HFFc6 (cell line): Measurements from ENCODE around the gene NPTX1. TPM values are rescaled to one million over a fixed set of nuclear protein-coding genes. Genes with fewer than 3 reads are reported as not detected.

Experiments used
- DNase-seq: peaks from one replicate; pipeline ENCODE4 v3.0.0-alpha.2; 2018
- H3K27ac Mint-ChIP-seq: 2 replicates; pipeline ENCODE4 v1.8.0; 2020; ENCODE audit warnings: mild to moderate bottlenecking, mixed read lengths
- H3K27me3 Mint-ChIP-seq: 2 replicates; pipeline ENCODE4 v1.8.0; 2021; ENCODE audit warnings: mild to moderate bottlenecking, moderate library complexity, mixed read lengths; ENCODE audit not compliant: insufficient read depth
- H3K36me3 Mint-ChIP-seq: 2 replicates; pipeline ENCODE4 v1.8.0; 2021; ENCODE audit warnings: low read depth, mixed read lengths
- H3K4me1 Mint-ChIP-seq: 2 replicates; pipeline ENCODE4 v1.8.0; 2020; ENCODE audit warnings: low read depth, mixed read lengths
- H3K4me3 Mint-ChIP-seq: 2 replicates; pipeline ENCODE4 v1.8.0; 2020; ENCODE audit warnings: mild to moderate bottlenecking, moderate library complexity, mixed read lengths
- H3K9me3 Mint-ChIP-seq: 2 replicates; pipeline ENCODE4 v1.8.0; 2020; ENCODE audit warnings: mild to moderate bottlenecking, mixed read lengths
- total RNA-seq, 6 experiments: library from RNA; stranded (reverse); fragmentation: NEBNext Ultra II Directional; extraction: Animal tissue kit (Norgen Biotek cat#: 25700); gene quantifications; 2 replicates in 1 of 6; 3 replicates in 5 of 6; pipeline ENCODE4 v1.2.3, GENCODE V29; 2021
- TF ChIP-seq, protein P1 (sequence below): fragments of 200-600 bp; sonication (generic); IDR thresholded peaks from 2 replicates; pipeline ENCODE4 v1.5.0; 2021; ENCODE audit warnings: antibody characterized with exemption, mild to moderate bottlenecking

Gene NPTX1
- total RNA-seq, 6 experiments from 2014 or later = 0.26 to 2.9 (median 2.6) TPM

GRCh38 chr17:80443498-80443897 is 32.9 kb downstream of the NPTX1 start:
- H3K4me1 Mint-ChIP-seq = no peaks in the 10 kb centered on the region
- no peaks in the 10 kb centered on the region for H3K9me3 Mint-ChIP-seq
- TF ChIP-seq, protein P1, sequence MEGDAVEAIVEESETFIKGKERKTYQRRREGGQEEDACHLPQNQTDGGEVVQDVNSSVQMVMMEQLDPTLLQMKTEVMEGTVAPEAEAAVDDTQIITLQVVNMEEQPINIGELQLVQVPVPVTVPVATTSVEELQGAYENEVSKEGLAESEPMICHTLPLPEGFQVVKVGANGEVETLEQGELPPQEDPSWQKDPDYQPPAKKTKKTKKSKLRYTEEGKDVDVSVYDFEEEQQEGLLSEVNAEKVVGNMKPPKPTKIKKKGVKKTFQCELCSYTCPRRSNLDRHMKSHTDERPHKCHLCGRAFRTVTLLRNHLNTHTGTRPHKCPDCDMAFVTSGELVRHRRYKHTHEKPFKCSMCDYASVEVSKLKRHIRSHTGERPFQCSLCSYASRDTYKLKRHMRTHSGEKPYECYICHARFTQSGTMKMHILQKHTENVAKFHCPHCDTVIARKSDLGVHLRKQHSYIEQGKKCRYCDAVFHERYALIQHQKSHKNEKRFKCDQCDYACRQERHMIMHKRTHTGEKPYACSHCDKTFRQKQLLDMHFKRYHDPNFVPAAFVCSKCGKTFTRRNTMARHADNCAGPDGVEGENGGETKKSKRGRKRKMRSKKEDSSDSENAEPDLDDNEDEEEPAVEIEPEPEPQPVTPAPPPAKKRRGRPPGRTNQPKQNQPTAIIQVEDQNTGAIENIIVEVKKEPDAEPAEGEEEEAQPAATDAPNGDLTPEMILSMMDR = no peak
- H3K4me3 Mint-ChIP-seq = no peak overlapping the region
- no peak for DNase-seq
- no peaks in the 10 kb centered on the region for H3K36me3 Mint-ChIP-seq
- H3K27ac Mint-ChIP-seq = no peak overlapping the region
- H3K27me3 Mint-ChIP-seq = peaks cover 18% of the 10 kb centered on the region

DNA sequence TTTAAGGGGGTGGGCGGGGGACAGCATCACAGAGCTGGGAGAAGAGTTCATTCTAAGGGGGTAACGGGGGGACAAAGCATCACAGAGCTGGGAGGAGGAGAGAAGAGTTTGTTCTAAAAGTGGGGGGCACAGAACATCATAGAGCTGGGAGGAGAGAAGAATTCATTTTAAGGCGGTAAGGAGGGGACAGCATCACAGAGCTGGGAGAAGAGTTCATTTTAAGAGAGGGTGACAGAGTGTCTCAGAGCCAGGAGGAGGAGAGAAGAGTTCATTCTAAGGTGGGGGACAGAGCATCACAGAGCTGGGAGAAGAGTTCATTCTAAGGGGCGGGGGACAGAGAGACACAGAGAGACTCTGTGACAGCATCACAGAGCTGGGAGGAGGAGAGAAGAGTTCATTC is 33.6 kb downstream of the NPTX1 start:
- no peak for DNase-seq
- Mint-ChIP-seq H3K27me3 (peaks cover 12% of the 10 kb centered on the region), H3K4me1 (no peaks in the 10 kb centered on the region)

DNA sequence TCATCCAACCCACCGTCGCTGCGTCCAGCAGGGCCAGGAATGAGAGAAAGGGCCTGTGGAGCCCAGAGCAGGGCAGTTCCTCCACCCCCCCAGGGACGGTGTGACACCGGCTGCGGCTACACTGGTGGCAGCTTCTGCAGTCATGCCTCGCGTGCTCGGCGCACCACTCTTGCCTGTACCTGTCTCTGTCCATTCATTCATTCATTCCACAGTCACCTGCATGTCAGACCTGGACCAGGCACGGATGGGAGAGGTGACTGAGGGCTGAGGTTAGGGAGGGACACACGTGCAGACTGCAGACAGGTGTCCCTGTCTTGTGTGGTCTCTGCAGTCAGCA is 34.1 kb downstream of the NPTX1 start:
- TF ChIP-seq, protein P1 = no peak
- peaks cover 10% of the 10 kb centered on the region for H3K27me3 Mint-ChIP-seq
- no peaks in the 10 kb centered on the region for H3K9me3 Mint-ChIP-seq
- no peak overlapping the region for H3K27ac Mint-ChIP-seq
- H3K4me3 Mint-ChIP-seq = no peak overlapping the region
- H3K36me3 Mint-ChIP-seq = no peaks in the 10 kb centered on the region
- no peak for DNase-seq
- H3K4me1 Mint-ChIP-seq = no peaks in the 10 kb centered on the region

More for the DNA sequence above, 33.6 kb downstream of the NPTX1 start:
- TF ChIP-seq, protein P1 = no peak
- Mint-ChIP-seq H3K27ac (no peak overlapping the region), H3K36me3 (no peaks in the 10 kb centered on the region), H3K9me3 (no peaks in the 10 kb centered on the region), H3K4me3 (no peak overlapping the region; the same call in 1 of the 2 replicates)

GRCh38 chr17:80441598-80442322 is 34.6 kb downstream of the NPTX1 start:
- H3K4me1 Mint-ChIP-seq = no peaks in the 10 kb centered on the region
- peaks cover 10% of the 10 kb centered on the region for H3K27me3 Mint-ChIP-seq
- no peak overlapping the region for H3K4me3 Mint-ChIP-seq
- no peaks in the 10 kb centered on the region for H3K9me3 Mint-ChIP-seq
- no peaks in the 10 kb centered on the region for H3K36me3 Mint-ChIP-seq
- DNase-seq = no peak
- TF ChIP-seq, protein P1 = no peak
- no peak overlapping the region for H3K27ac Mint-ChIP-seq

DNA sequence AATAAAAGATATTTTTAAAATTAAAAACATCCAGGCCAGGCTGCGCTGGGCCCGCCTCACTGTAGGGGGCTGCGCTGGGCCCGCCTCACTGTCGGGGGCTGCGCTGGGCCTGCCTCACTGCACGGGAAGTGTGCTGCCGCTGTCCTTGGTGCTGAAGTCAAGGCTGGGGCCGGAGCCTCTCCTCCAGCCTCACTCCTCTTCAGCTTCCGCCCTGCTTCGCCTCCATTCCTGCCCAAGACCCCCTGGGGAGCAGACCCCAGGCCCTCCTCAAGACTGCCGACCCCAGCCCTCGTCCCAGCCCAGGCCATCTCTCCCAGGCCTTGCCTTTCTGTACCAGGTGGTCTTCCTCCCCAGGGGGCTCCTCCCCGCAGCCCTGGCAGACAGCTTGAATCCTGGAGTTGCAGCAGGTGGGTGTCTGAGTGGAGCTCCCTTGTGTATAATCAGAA is 35.3 kb downstream of the NPTX1 start:
- Mint-ChIP-seq H3K9me3 (no peaks in the 10 kb centered on the region), H3K36me3 (0 out of 2 replicates have a peak, but pooled peaks cover 5% of the 10 kb centered on the region), H3K27ac (no peak overlapping the region), H3K27me3 (peaks cover 10% of the 10 kb centered on the region), H3K4me3 (no peak overlapping the region), H3K4me1 (no peaks in the 10 kb centered on the region)
- DNase-seq = no peak
- TF ChIP-seq, protein P1 = no peak
